Aorta (tissue), 5 donors: Measurements from ENCODE around the gene AUH. TPM values are rescaled to one million over a fixed set of nuclear protein-coding genes. Genes with fewer than 3 reads are reported as not detected.

Source experiments
- ATAC-seq: fragments of 200-7000 bp; cut with Tn5 transposase; one replicate; pipeline ENCODE4 v1.9.1; 2022; ENCODE audit warnings: moderate library complexity; ENCODE audit not compliant: low FRiP score
- DNase-seq, 2 donors: peaks; one replicate each; pipeline ENCODE4 v3.0.0-alpha.2; 2020
- H3K27ac ChIP-seq, 2 donors: one replicate each; pipeline ENCODE4 v1.5.1; 2013; ENCODE audit warnings: low read length in 2 of 2, mild to moderate bottlenecking in 2 of 2, moderate library complexity in 2 of 2, control low read depth in 1 of 2, inconsistent platforms in 1 of 2, low read depth in 1 of 2
- H3K27me3 ChIP-seq, 2 donors: one replicate each; pipeline ENCODE4 v1.6.1; 2013; ENCODE audit warnings: control low read depth in 1 of 2, low read length in 1 of 2, mild to moderate bottlenecking in 1 of 2, moderate library complexity in 1 of 2; ENCODE audit not compliant: insufficient read depth in 2 of 2, control insufficient read depth in 1 of 2
- H3K36me3 ChIP-seq, 2 donors: one replicate each; pipeline ENCODE4 v1.6.1; 2013; ENCODE audit warnings: control low read depth in 1 of 2, low read length in 1 of 2, mild to moderate bottlenecking in 1 of 2; ENCODE audit not compliant: insufficient read depth in 2 of 2, control insufficient read depth in 1 of 2
- H3K4me1 ChIP-seq, 2 donors: one replicate each; pipeline ENCODE4 v1.6.1; 2013; ENCODE audit warnings: low read length in 2 of 2, control low read depth in 1 of 2, mild to moderate bottlenecking in 1 of 2, moderate library complexity in 1 of 2; ENCODE audit not compliant: insufficient read depth in 2 of 2, control insufficient read depth in 1 of 2
- H3K4me3 ChIP-seq, 2 donors: one replicate each; pipeline ENCODE4 v1.5.1; 2013; ENCODE audit warnings: low read length in 2 of 2, control low read depth in 1 of 2, mild to moderate bottlenecking in 1 of 2
- H3K9me3 ChIP-seq: one replicate; pipeline ENCODE4 v1.6.1; 2013; ENCODE audit warnings: mild to moderate bottlenecking, low read length; ENCODE audit not compliant: control insufficient read depth
- WGBS, 2 donors: extraction: QIAGEN DNeasy Blood & Tissue Kit; methylation state at CpG; one replicate each; pipeline ENCODE4 v1.1.7; 2013; 5-methylcytosine and 5-hydroxymethylcytosine counted together
- intact Hi-C, 2 donors: fragments of 100-400 bp; cut with DNase I; formaldehyde crosslinking; loops; one replicate each; pipeline versions ENCODE4 v1.14.2 to v1.15.0; 2022
- polyA plus RNA-seq, 2 donors: library from polyadenylated mRNA; stranded (reverse); fragments of 200-250 nt; gene quantifications; one replicate each; pipeline ENCODE4 v1.2.3, GENCODE V29; 2013
- total RNA-seq, 2 donors: library from RNA; stranded (reverse); fragmentation: NEBNext Ultra II Directional; extraction: Animal tissue kit (Norgen Biotek cat#: 25700); gene quantifications; one replicate each; pipeline ENCODE4 v1.2.1, GENCODE V29; 2021
- donor health status: healthy with polysubstance abuse.
- donor health status: Bipolar disorder and iron deficiency.
- donor health status: DM: no; HTN: no; CAD: no.
- donor health status: DM: no; HTN: no; CAD: no.
- donor health status: DM: yes; HTN: yes; CAD: no.

AUH gene
- total and polyA plus RNA-seq, 4 donors: 12.4 to 25.7 (median 14.4) TPM

DNA sequence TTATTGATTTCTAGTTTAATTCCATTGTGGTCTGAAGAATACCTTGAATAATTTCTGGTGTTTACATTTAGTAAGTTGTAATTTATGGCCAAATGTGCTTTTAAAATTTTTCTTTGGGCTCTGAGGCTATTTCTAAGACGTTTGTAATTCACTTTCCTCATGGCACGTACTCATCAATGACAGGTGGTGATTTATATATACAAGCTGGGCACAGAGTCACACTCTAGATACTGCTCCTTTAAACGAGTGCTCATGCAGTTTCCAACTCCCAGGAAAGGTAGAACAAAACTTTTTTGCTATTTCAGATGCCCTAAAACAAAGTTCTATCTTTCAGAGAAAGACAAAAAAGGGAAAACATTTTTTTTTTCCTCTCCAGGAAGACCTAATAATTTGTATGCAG lies 146.9 kb downstream of the AUH start:
- H3K36me3 ChIP-seq: peaks cover 0 to 3% of the 10 kb centered on the region in 2 donors
- H3K9me3 ChIP-seq: no peaks in the 10 kb centered on the region
- DNase-seq (no peak), ATAC-seq (no peak)
- no peaks in the 10 kb centered on the region for H3K27me3 ChIP-seq
- no peak overlapping the region for H3K4me3 ChIP-seq
- intact Hi-C loops: no loop called here
- 32 to 36% methylated on average over 3 of the region's 3 CpGs for WGBS, 2 donors
- H3K27ac ChIP-seq: no peak overlapping the region
- H3K4me1 ChIP-seq: no peaks in the 10 kb centered on the region

DNA sequence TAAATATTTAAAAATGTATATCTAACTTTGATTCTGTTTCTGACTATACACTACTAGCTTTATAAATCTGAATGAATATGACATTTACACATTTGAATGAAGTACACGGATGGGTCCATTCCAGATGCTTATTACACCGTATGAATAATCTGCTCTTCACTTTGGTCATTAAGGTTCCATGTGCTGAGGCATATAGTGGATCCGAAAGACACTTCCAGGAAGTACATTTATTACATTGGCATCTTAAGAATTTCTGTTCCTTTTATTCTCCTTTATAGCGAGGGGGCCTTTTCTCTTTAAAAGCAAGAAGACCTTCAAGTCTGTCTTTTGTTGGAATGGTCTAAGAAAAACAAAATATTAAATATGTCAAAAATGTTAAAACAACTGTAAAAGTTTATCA lies 147.6 kb downstream of the AUH start:
- WGBS, 2 donors: 89 to 90% methylated on average over 4 of the region's 4 CpGs
- H3K4me3 ChIP-seq: no peak overlapping the region
- H3K9me3 ChIP-seq: no peaks in the 10 kb centered on the region
- no peak for ATAC-seq
- H3K27ac ChIP-seq: no peak overlapping the region
- no peak for DNase-seq
- no peaks in the 10 kb centered on the region for H3K4me1 ChIP-seq
- peaks cover 0 to 3% of the 10 kb centered on the region in 2 donors for H3K36me3 ChIP-seq
- H3K27me3 ChIP-seq: no peaks in the 10 kb centered on the region
- intact Hi-C loops: no loop called here

DNA sequence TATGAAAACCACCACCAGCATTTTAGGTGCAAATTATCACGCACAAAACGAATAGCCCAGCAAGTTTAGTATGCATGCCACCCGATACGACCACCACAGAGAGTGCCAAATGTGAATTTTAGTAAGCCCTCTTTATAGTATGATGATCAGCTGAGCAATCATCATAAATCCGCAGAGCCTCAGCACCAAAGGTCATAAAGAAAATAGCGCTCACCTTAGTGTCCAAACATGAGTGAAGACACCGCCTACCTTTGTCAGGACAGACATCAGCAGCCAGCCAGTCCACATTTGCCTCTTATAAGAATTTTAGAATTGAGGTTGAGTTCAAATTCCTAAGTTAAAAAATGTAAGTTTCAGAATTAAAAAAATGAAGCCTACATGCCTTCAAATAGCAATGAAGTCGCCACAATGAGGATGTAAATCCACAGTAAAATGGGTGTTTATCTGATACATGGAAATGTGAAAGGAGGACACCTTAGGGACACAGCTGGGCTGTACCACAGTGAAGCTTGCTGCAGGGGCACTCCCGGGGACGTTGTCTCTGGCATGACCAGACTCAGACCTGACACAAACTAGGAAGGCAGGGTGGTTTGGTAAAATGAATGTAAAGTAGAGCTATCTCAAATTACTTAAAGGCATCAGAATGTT lies 149.0 kb downstream of the AUH start:
- Histone ChIP-seq H3K4me1 (no peaks in the 10 kb centered on the region), H3K4me3 (no peak overlapping the region), H3K36me3 (no peaks in the 10 kb centered on the region), H3K27me3 (no peaks in the 10 kb centered on the region), H3K27ac (no peak overlapping the region), H3K9me3 (no peaks in the 10 kb centered on the region)
- ATAC-seq: no peak
- 92 to 94% methylated on average over 10 of the region's 10 CpGs for WGBS, 2 donors
- DNase-seq: no peak
- intact Hi-C loops: no loop called here

DNA sequence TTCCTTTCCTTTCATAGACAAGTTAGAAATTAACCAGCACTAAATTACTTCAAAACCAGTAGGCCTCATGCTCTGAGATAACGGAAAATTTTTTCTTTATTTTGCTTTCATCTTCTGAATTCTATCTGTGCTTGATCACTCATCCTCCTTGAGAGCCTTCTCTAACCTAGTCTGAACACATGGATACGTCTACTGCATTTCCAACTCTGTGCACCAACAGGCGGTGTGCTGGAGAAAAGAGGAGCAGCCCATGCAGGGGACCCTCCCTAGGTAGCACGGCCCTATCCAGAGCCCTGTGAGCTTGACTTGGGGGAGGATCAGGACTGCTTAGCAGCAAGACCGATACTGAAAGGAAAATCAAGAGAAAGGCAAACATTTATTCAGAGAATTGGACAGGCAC lies 149.8 kb downstream of the AUH start:
- no peaks in the 10 kb centered on the region for H3K36me3 ChIP-seq
- DNase-seq: no peak
- no peaks in the 10 kb centered on the region for H3K9me3 ChIP-seq
- peak overlapping the region in 1 of 2 donors; percentile 60 for H3K27ac ChIP-seq
- H3K4me3 ChIP-seq: no peak overlapping the region
- intact Hi-C loops: no loop called here
- 69 to 70% methylated on average over 5 of the region's 5 CpGs for WGBS, 2 donors
- peaks cover 0 to 3% of the 10 kb centered on the region in 2 donors for H3K4me1 ChIP-seq
- no peaks in the 10 kb centered on the region for H3K27me3 ChIP-seq
- ATAC-seq: no peak

DNA sequence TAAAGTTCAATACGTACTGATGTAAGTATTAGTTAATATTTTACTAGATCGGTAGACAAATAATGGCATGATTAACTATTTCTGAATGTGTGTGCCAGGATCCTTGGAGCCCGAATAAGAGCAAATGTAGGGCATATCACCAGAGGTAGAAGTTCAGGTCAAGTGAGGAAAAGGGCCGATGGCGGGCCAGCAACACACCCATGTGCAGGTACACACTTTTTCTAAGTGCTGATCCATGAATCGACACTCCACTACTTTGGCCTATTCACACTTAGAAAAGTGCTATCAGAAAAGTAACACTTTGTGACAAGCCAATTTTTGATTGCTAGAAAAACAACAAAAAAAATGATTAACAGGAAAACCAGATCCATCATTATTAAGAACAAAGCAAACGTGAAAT lies 150.3 kb downstream of the AUH start:
- Histone ChIP-seq H3K27me3 (no peaks in the 10 kb centered on the region), H3K36me3 (no peaks in the 10 kb centered on the region), H3K9me3 (no peaks in the 10 kb centered on the region), H3K4me3 (no peak overlapping the region), H3K4me1 (peaks cover 0 to 3% of the 10 kb centered on the region in 2 donors), H3K27ac (no peak overlapping the region)
- ATAC-seq (no peak), DNase-seq (no peak)
- intact Hi-C loops: no loop called here
- WGBS, 2 donors: 85 to 87% methylated on average over 7 of the region's 7 CpGs

DNA sequence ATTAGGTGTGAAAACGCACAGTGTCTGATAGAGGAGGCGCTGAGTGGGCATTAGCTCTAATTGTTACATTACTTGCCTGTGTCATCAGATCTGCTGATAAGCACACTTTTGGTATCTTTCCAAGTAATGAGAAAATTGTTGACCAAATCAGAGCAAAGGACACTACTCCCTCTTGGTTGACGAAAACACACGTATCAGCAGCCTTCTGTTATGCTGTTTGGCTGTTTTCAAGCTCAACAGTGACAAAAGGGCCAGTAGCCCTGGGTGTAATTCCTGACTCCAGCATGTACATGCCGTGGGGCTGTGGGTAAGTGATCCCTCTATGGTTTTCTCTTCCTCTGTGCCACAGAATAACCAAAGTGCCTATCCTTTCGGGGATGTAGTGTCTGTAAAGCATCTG lies 151.4 kb downstream of the AUH start:
- Histone ChIP-seq H3K36me3 (no peaks in the 10 kb centered on the region), H3K27ac (no peak overlapping the region), H3K4me3 (no peak overlapping the region), H3K27me3 (no peaks in the 10 kb centered on the region), H3K4me1 (peaks cover 0 to 3% of the 10 kb centered on the region in 2 donors), H3K9me3 (no peaks in the 10 kb centered on the region)
- WGBS, 2 donors: 95 to 96% methylated on average over 6 of the region's 6 CpGs
- ATAC-seq: no peak
- intact Hi-C loops: no loop called here
- DNase-seq: no peak

DNA sequence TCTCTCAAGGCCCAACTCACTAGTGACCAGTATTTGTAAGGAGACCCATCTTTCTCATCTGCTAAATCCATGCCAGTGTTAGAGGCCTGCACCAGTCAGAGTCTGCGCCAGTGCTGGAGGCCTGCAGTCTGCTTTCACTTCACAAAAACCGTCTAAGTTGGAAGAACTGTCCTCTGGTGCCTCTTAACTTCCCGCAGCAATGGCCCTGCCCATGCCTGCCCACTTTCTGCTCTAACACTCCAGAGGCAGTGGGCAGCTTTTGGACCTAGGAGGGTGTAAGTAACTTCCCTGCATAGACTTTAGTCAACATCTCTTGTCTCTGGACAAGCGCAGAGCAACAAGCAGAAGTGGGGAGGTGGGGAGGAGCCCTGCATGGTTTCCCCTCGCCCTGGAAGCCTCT lies 152.9 kb downstream of the AUH start:
- Histone ChIP-seq H3K27me3 (no peaks in the 10 kb centered on the region), H3K36me3 (no peaks in the 10 kb centered on the region), H3K4me3 (no peak overlapping the region), H3K9me3 (no peaks in the 10 kb centered on the region), H3K4me1 (peaks cover 0 to 3% of the 10 kb centered on the region in 2 donors), H3K27ac (no peak overlapping the region)
- intact Hi-C loops: loop anchor here in 1 of 2 donors (5.0 kb wide), 1 partner anchor 153 kb away; the partner anchor contains the start of gene AUH
- no peak for DNase-seq
- no peak for ATAC-seq
- 93 to 95% methylated on average over 5 of the region's 5 CpGs for WGBS, 2 donors

DNA sequence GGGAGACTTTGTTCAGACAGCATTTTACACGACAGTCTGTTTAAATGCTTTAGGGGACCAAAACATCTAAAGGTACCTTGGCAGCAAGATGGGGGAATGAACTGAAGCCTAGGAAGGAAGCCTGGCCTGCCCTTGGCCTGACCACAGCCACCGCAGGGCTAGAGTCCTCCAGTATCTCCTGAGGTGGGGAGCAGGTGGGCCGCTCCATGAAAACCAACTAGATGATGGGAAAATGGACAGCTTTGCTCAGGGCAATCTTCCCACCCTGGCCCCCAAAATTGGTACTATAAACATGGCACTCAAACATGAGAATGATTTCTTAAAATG lies 153.3 kb downstream of the AUH start:
- no peaks in the 10 kb centered on the region for H3K9me3 ChIP-seq
- peaks cover 0 to 3% of the 10 kb centered on the region in 2 donors for H3K4me1 ChIP-seq
- 60 to 69% methylated on average over 3 of the region's 3 CpGs for WGBS, 2 donors
- intact Hi-C loops: loop anchor here in 1 of 2 donors (5.0 kb wide), 1 partner anchor 154 kb away; the partner anchor contains the start of gene AUH
- no peak overlapping the region for H3K4me3 ChIP-seq
- H3K27me3 ChIP-seq: no peaks in the 10 kb centered on the region
- peak overlapping the region in 1 of 2 donors; percentile 76 for H3K27ac ChIP-seq
- ATAC-seq (peak; percentile 47), DNase-seq (no peak)
- H3K36me3 ChIP-seq: no peaks in the 10 kb centered on the region

DNA sequence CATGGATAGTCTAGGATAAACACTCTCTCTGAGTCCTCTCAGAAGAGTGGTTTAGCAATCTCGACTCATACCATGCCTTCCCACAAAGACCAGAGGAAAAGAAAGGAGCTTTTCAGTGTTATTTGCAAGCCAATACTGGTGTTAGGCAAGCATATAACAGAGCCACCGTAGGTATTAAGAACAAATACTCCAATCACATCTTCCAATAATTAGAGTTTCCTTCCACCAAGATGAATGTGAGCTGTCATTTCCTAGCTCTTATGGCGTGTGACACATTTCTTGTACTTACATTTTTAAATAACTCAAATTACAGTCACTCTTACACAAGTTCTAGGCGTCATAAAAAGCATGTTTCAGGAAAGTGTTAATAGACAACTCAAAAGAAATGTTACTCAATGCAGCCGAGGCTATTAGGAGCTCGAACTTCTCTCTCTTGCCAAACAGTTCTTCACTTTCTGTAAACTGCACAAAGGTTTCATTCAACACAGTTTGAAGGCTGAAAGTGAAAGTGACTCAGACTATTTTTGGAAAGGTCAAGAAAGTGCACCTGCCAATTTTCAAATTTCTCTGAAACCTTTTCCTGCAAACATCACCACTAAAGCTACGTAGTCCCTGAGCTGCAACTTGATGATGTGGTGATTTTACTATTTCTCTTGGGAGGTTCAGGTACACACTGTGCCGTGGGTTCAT lies 153.8 kb downstream of the AUH start:
- DNase-seq (no peak), ATAC-seq (peak; percentile 79)
- Histone ChIP-seq H3K4me3 (peak overlapping the region in 1 of 2 donors; percentile 23), H3K4me1 (peaks cover 0 to 3% of the 10 kb centered on the region in 2 donors), H3K9me3 (no peaks in the 10 kb centered on the region), H3K27ac (peak overlapping the region in 1 of 2 donors; percentile 34), H3K27me3 (no peaks in the 10 kb centered on the region), H3K36me3 (no peaks in the 10 kb centered on the region)
- WGBS, 2 donors: 11 to 14% methylated on average over 8 of the region's 8 CpGs
- intact Hi-C loops: loop anchor here in 1 of 2 donors (5.0 kb wide), 1 partner anchor 154 kb away; the partner anchor contains the start of gene AUH
